ENCODE data around the gene MYO9A.

The MYO9A gene

GRCh38 chr15:72009222-72009621 lies 108.7 kb downstream of the MYO9A start:
- Histone ChIP-seq H2BK5ac (ENCODE audit: low read depth, low read length, poor library complexity) (no peak overlapping the region), H3K23ac (ENCODE audit: low read length) (no peak overlapping the region), H4K12ac (ENCODE audit: low read depth, low read length) (no peak overlapping the region), H3K79me1 (ENCODE audit: low read length) (no peaks in the 10 kb centered on the region), H2BK12ac (ENCODE audit: low read length) (no peak overlapping the region), H3K18ac (ENCODE audit: low read length) (no peak overlapping the region), H2AFZ (ENCODE audit: insufficient read depth, low read length, poor library complexity) (no peak overlapping the region), H3K9ac (ENCODE audit: low read length) (no peak overlapping the region), H3K27ac (ENCODE audit: low read depth, low read length) (no peak overlapping the region), H2AK5ac (ENCODE audit: low read length) (no peak overlapping the region), H2BK120ac (ENCODE audit: insufficient read depth, low read length, poor library complexity) (no peak overlapping the region), H4K8ac (ENCODE audit: low read depth, low read length) (no peak overlapping the region), H3K4me3 (ENCODE audit: low read depth, low read length) (no peak overlapping the region), H3K27me3 (ENCODE audit: insufficient read depth, low read length) (no peaks in the 10 kb centered on the region), H3K4ac (ENCODE audit: low read depth, low read length) (no peak overlapping the region), H3K36me3 (ENCODE audit: control insufficient read depth in 1 of 2, insufficient read depth in 2 of 2, low read length in 2 of 2) (peaks cover 1 to 6% of the 10 kb centered on the region in 2 experiments), H3K4me2 (ENCODE audit: low read length) (no peak overlapping the region), H3K9me3 (ENCODE audit: insufficient read depth, low read depth, low read length) (no peaks in the 10 kb centered on the region), H3K4me1 (ENCODE audit: control insufficient read depth in 1 of 2, insufficient read depth in 2 of 2, low read length in 2 of 2) (no peaks in the 10 kb centered on the region), H4K91ac (ENCODE audit: low read depth, low read length) (no peak overlapping the region), H3K79me2 (ENCODE audit: control insufficient read depth, insufficient read depth, low read length, poor library complexity) (no peaks in the 10 kb centered on the region), H3K14ac (ENCODE audit: low read length) (no peak overlapping the region)
- WGBS (ENCODE audit: extremely low coverage, insufficient coverage, insufficient read length): no CpG with 5 or more reads among the region's 2 CpGs
- DNase-seq: no peak

GRCh38 chr15:72006382-72006781 lies 111.6 kb downstream of the MYO9A start:
- no peak overlapping the region for H2AFZ ChIP-seq (ENCODE audit: insufficient read depth, low read length, poor library complexity)
- no peak overlapping the region for H4K91ac ChIP-seq (ENCODE audit: low read depth, low read length)
- peaks cover 1 to 5% of the 10 kb centered on the region in 2 experiments for H3K36me3 ChIP-seq (ENCODE audit: control insufficient read depth in 1 of 2, insufficient read depth in 2 of 2, low read length in 2 of 2)
- no CpG with 5 or more reads among the region's 4 CpGs for WGBS (ENCODE audit: extremely low coverage, insufficient coverage, insufficient read length)
- H3K4me1 ChIP-seq (ENCODE audit: control insufficient read depth in 1 of 2, insufficient read depth in 2 of 2, low read length in 2 of 2): no peaks in the 10 kb centered on the region
- no peaks in the 10 kb centered on the region for H3K27me3 ChIP-seq (ENCODE audit: insufficient read depth, low read length)
- H3K27ac ChIP-seq (ENCODE audit: low read depth, low read length): no peak overlapping the region
- H3K23ac ChIP-seq (ENCODE audit: low read length): no peak overlapping the region
- H4K12ac ChIP-seq (ENCODE audit: low read depth, low read length): no peak overlapping the region
- H3K9ac ChIP-seq (ENCODE audit: low read length): no peak overlapping the region
- H2BK5ac ChIP-seq (ENCODE audit: low read depth, low read length, poor library complexity): no peak overlapping the region
- H3K79me2 ChIP-seq (ENCODE audit: control insufficient read depth, insufficient read depth, low read length, poor library complexity): no peaks in the 10 kb centered on the region
- H2BK12ac ChIP-seq (ENCODE audit: low read length): no peak overlapping the region
- H3K9me3 ChIP-seq (ENCODE audit: insufficient read depth, low read depth, low read length): no peaks in the 10 kb centered on the region
- H3K4me2 ChIP-seq (ENCODE audit: low read length): no peak overlapping the region
- no peak overlapping the region for H3K18ac ChIP-seq (ENCODE audit: low read length)
- no peak overlapping the region for H2BK120ac ChIP-seq (ENCODE audit: insufficient read depth, low read length, poor library complexity)
- no peak for DNase-seq
- H3K4me3 ChIP-seq (ENCODE audit: low read depth, low read length): no peak overlapping the region
- H4K8ac ChIP-seq (ENCODE audit: low read depth, low read length): no peak overlapping the region
- no peak overlapping the region for H3K4ac ChIP-seq (ENCODE audit: low read depth, low read length)
- no peak overlapping the region for H3K14ac ChIP-seq (ENCODE audit: low read length)
- H2AK5ac ChIP-seq (ENCODE audit: low read length): no peak overlapping the region
- no peaks in the 10 kb centered on the region for H3K79me1 ChIP-seq (ENCODE audit: low read length)

- H3K4me1 ChIP-seq (ENCODE audit: control insufficient read depth in 1 of 2, insufficient read depth in 2 of 2, low read length in 2 of 2): no peaks in the 10 kb centered on the region
- H2BK120ac ChIP-seq (ENCODE audit: insufficient read depth, low read length, poor library complexity): no peak overlapping the region
- H2AFZ ChIP-seq (ENCODE audit: insufficient read depth, low read length, poor library complexity): no peak overlapping the region
- H3K4me3 ChIP-seq (ENCODE audit: low read depth, low read length): no peak overlapping the region
- H3K79me1 ChIP-seq (ENCODE audit: low read length): no peaks in the 10 kb centered on the region
- H3K9ac ChIP-seq (ENCODE audit: low read length): no peak overlapping the region
- no CpG with 5 or more reads among the region's 3 CpGs for WGBS (ENCODE audit: extremely low coverage, insufficient coverage, insufficient read length)
- no peak overlapping the region for H2BK12ac ChIP-seq (ENCODE audit: low read length)
- no peak overlapping the region for H3K18ac ChIP-seq (ENCODE audit: low read length)
- no peak overlapping the region for H3K14ac ChIP-seq (ENCODE audit: low read length)
- no peak overlapping the region for H3K4ac ChIP-seq (ENCODE audit: low read depth, low read length)
- peaks cover 4 to 5% of the 10 kb centered on the region in 2 experiments for H3K36me3 ChIP-seq (ENCODE audit: control insufficient read depth in 1 of 2, insufficient read depth in 2 of 2, low read length in 2 of 2)
- H3K23ac ChIP-seq (ENCODE audit: low read length): no peak overlapping the region
- H3K27me3 ChIP-seq (ENCODE audit: insufficient read depth, low read length): no peaks in the 10 kb centered on the region
- H3K27ac ChIP-seq (ENCODE audit: low read depth, low read length): no peak overlapping the region
- no peak overlapping the region for H4K12ac ChIP-seq (ENCODE audit: low read depth, low read length)
- DNase-seq: peak in 1 of 2 donors; percentile 26
- H2AK5ac ChIP-seq (ENCODE audit: low read length): no peak overlapping the region
- no peak overlapping the region for H2BK5ac ChIP-seq (ENCODE audit: low read depth, low read length, poor library complexity)
- no peaks in the 10 kb centered on the region for H3K79me2 ChIP-seq (ENCODE audit: control insufficient read depth, insufficient read depth, low read length, poor library complexity)
- no peak overlapping the region for H3K4me2 ChIP-seq (ENCODE audit: low read length)
- H4K8ac ChIP-seq (ENCODE audit: low read depth, low read length): no peak overlapping the region
- H4K91ac ChIP-seq (ENCODE audit: low read depth, low read length): no peak overlapping the region
- no peaks in the 10 kb centered on the region for H3K9me3 ChIP-seq (ENCODE audit: insufficient read depth, low read depth, low read length)
These were observed 112.5 kb downstream of the MYO9A start for GRCh38 chr15:72005483-72005882.

GRCh38 chr15:71999807-72000206 lies 118.1 kb downstream of the MYO9A start:
- DNase-seq: no peak
- Histone ChIP-seq H3K4me1 (ENCODE audit: control insufficient read depth in 1 of 2, insufficient read depth in 2 of 2, low read length in 2 of 2) (no peaks in the 10 kb centered on the region), H3K18ac (ENCODE audit: low read length) (no peak overlapping the region), H2BK5ac (ENCODE audit: low read depth, low read length, poor library complexity) (no peak overlapping the region), H3K27me3 (ENCODE audit: insufficient read depth, low read length) (no peaks in the 10 kb centered on the region), H2AFZ (ENCODE audit: insufficient read depth, low read length, poor library complexity) (no peak overlapping the region), H2BK12ac (ENCODE audit: low read length) (no peak overlapping the region), H3K14ac (ENCODE audit: low read length) (no peak overlapping the region), H3K4me2 (ENCODE audit: low read length) (no peak overlapping the region), H3K4me3 (ENCODE audit: low read depth, low read length) (no peak overlapping the region), H4K8ac (ENCODE audit: low read depth, low read length) (no peak overlapping the region), H3K36me3 (ENCODE audit: control insufficient read depth in 1 of 2, insufficient read depth in 2 of 2, low read length in 2 of 2) (peaks cover 0 to 3% of the 10 kb centered on the region in 2 experiments), H3K9ac (ENCODE audit: low read length) (no peak overlapping the region), H3K23ac (ENCODE audit: low read length) (no peak overlapping the region), H2AK5ac (ENCODE audit: low read length) (no peak overlapping the region), H3K27ac (ENCODE audit: low read depth, low read length) (no peak overlapping the region), H4K91ac (ENCODE audit: low read depth, low read length) (no peak overlapping the region), H3K79me2 (ENCODE audit: control insufficient read depth, insufficient read depth, low read length, poor library complexity) (no peaks in the 10 kb centered on the region), H4K12ac (ENCODE audit: low read depth, low read length) (no peak overlapping the region), H3K79me1 (ENCODE audit: low read length) (no peaks in the 10 kb centered on the region), H3K9me3 (ENCODE audit: insufficient read depth, low read depth, low read length) (no peaks in the 10 kb centered on the region), H2BK120ac (ENCODE audit: insufficient read depth, low read length, poor library complexity) (no peak overlapping the region), H3K4ac (ENCODE audit: low read depth, low read length) (no peak overlapping the region)
- WGBS (ENCODE audit: extremely low coverage, insufficient coverage, insufficient read length): no CpG with 5 or more reads among the region's 1 CpG
